Measurements from ENCODE around the gene DNAJC16. TPM values are rescaled to one million over a fixed set of nuclear protein-coding genes. Genes with fewer than 3 reads are reported as not detected.

DNAJC16 gene
- total RNA-seq, 1 donor from 2014 or later, result 26.3 TPM

DNA sequence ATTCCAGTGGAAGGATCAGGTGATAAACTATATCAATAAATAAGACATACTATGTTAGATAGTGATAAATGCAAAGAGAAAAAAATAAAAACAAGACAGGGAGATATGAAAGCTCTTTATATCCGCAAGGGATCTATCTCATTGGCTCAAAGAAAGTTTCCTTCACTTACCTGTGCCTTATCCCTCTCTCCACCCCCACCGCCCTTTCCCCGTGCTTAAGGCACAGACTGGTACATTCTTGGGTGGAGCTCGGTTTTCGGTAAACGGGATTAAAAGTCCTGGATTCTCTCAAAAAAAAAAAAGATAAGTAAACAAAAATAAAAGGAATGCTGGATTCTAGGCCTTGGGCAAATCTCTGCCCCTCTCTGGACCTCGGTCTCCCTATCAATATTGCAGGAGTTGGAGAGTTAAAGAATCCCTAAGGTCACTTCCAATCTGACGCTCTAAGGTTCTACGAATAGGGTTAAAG, 593 bp upstream of the DNAJC16 start:
- DNase-seq (ENCODE audit: extremely low spot score, unreplicated experiment), result no peak
- peak overlapping the region; percentile 98 for H3K27ac Mint-ChIP-seq
- no peaks in the 10 kb centered on the region for H3K9me3 Mint-ChIP-seq
- TF ChIP-seq CTCF (conservative IDR thresholded peaks at IDR 0.05), result no peak
- H3K36me3 Mint-ChIP-seq, result peaks cover 3% of the 10 kb centered on the region
- no peaks in the 10 kb centered on the region for H3K27me3 Mint-ChIP-seq
- H3K4me3 Mint-ChIP-seq, result peak overlapping the region; percentile 93
- peaks cover 37% of the 10 kb centered on the region for H3K4me1 Mint-ChIP-seq (ENCODE audit: unreplicated experiment)

DNA sequence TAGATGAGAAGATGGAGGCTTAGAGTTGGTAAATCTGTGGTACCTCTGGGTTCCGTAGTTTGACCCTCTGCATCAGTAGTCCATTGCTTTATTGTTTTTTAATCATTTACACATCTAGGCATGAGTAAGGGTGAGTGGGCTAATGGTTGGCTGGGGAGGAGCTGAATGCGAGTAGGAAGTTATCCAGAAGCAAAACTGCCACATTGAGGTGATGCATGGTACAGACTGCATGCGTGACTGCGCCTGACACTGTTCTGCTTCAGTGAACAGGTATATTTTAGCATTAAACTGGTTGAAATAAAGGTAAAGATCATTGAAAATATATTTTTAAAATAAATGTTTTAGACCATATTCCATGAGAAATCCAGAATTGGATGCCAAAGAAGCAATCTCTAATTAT, 4.4 kb downstream of the DNAJC16 start:
- no peak for TF ChIP-seq CTCF (conservative IDR thresholded peaks at IDR 0.05)
- Mint-ChIP-seq H3K9me3 (no peaks in the 10 kb centered on the region), H3K27me3 (no peaks in the 10 kb centered on the region), H3K4me1 (ENCODE audit: unreplicated experiment) (peaks cover 19% of the 10 kb centered on the region), H3K4me3 (no peak overlapping the region), H3K36me3 (peaks cover 6% of the 10 kb centered on the region), H3K27ac (no peak overlapping the region)
- no peak for DNase-seq (ENCODE audit: extremely low spot score, unreplicated experiment)

- Mint-ChIP-seq H3K4me3 (no peak overlapping the region), H3K27me3 (no peaks in the 10 kb centered on the region), H3K9me3 (no peaks in the 10 kb centered on the region), H3K36me3 (peaks cover 11% of the 10 kb centered on the region), H3K27ac (no peak overlapping the region), H3K4me1 (ENCODE audit: unreplicated experiment) (peaks cover 14% of the 10 kb centered on the region)
- no peak for TF ChIP-seq CTCF (conservative IDR thresholded peaks at IDR 0.05)
- no peak for DNase-seq (ENCODE audit: extremely low spot score, unreplicated experiment)
These were observed 5.0 kb downstream of the DNAJC16 start for GRCh38 chr1:15531682-15532081.

DNA sequence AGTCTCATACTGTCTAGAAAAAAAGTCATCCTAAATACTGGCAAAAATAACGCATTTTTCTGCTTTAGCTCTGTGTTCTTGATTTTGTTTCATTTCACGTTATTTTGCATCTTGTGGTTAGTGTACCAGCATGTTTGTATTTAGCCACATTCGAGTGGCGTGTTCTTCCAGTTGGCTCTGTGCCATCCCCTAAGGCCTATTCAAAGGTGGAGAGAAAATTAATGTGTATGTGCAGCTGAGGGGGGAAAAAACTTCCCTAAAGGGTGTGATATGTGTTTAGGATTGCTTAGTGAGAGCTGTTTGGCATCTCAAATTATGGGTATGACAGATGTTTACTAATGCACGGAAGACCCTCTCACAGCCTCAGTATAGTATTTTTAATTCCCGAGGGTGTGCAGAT, 12.1 kb downstream of the DNAJC16 start:
- DNase-seq (ENCODE audit: extremely low spot score, unreplicated experiment), result no peak
- Mint-ChIP-seq H3K27ac (no peak overlapping the region), H3K36me3 (peaks cover 17% of the 10 kb centered on the region), H3K9me3 (no peaks in the 10 kb centered on the region), H3K4me3 (no peak overlapping the region), H3K27me3 (no peaks in the 10 kb centered on the region), H3K4me1 (ENCODE audit: unreplicated experiment) (no peaks in the 10 kb centered on the region)
- TF ChIP-seq CTCF (conservative IDR thresholded peaks at IDR 0.05), result no peak

DNA sequence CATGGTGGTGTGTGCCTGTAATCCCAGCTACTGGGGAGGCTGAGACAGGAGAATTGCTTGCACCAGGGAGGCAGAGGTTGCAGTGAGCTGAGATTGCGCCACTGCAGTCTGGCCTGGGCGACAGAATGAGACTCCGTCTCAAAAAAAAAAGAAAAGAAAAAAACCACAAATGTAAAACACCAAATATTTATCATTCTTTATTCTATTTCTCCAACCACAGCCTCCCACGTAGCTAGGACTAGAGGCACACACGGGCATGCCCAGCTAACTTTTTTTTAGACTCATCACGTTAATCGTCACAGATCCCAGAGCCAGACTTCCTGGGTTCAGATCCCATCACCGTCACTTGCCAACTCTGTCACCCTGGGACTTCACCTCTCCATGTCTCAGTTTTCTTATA, 13.5 kb downstream of the DNAJC16 start:
- Mint-ChIP-seq H3K27me3 (no peaks in the 10 kb centered on the region), H3K9me3 (no peaks in the 10 kb centered on the region), H3K4me3 (no peak overlapping the region), H3K36me3 (peaks cover 17% of the 10 kb centered on the region), H3K27ac (no peak overlapping the region), H3K4me1 (ENCODE audit: unreplicated experiment) (no peaks in the 10 kb centered on the region)
- no peak for TF ChIP-seq CTCF (conservative IDR thresholded peaks at IDR 0.05)
- DNase-seq (ENCODE audit: extremely low spot score, unreplicated experiment), result no peak

DNA sequence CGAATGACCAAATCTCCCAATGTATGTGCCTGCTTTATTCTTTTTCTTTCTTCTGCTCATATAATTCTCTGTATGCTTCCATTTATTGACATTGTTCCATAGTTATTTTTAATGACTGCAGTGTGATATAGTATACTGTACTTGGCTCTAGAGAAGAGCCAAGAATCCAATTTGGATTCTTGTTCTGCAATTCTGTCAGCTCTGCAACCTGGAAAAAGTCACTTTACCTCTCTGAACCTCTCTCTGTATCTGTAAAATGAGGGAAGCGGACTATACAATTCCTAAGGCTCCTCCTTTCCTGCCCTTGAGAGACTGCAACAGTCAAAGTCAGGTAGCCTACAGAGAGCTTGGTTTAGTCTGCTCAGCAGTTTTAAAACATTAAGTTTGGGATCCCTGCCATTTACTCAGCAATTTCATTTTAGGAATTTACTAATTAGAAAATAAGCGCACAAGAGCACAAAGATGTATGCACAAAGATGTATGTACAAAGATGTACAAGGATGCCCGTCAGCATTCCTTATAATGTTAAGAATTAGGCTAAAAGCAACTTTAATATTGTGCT, 14.7 kb downstream of the DNAJC16 start:
- no peak for DNase-seq (ENCODE audit: extremely low spot score, unreplicated experiment)
- no peaks in the 10 kb centered on the region for H3K4me1 Mint-ChIP-seq (ENCODE audit: unreplicated experiment)
- peaks cover 24% of the 10 kb centered on the region for H3K36me3 Mint-ChIP-seq
- no peak overlapping the region for H3K4me3 Mint-ChIP-seq
- no peaks in the 10 kb centered on the region for H3K9me3 Mint-ChIP-seq
- no peak for TF ChIP-seq CTCF (conservative IDR thresholded peaks at IDR 0.05)
- H3K27ac Mint-ChIP-seq, result no peak overlapping the region
- no peaks in the 10 kb centered on the region for H3K27me3 Mint-ChIP-seq

All from type B pancreatic cell (in vitro differentiated cells).